ENCODE results near the gene TMEM14A.

TMEM14A gene

DNA sequence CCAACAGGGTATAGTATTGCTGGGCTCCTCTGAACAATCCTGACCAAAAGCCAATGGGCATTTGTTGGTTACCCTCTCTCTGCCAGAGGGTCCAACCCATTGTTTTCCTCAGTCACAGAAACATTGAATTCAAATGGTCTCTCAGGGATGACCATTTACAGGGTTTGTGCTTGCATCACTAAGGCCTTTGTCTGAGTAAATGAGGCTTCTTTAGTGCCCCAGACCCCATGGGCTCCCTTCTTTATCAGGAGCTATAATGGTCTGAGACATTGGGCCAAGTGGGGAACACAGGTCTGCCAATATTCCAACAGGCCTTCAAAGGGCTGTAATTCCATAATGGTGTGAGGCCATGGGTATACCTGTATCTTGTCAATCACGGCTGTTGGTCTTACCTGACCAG lies 65.2 kb downstream of the TMEM14A start:
- DNase-seq (ENCODE audit: low read depth), result no peak

All from stimulated activated CD4-positive, alpha-beta T cell treated with anti-CD3 and anti-CD28 coated beads, Interleukin-2, amount 100 ng/mL, for 4 hours (primary cell).